IgD-negative memory B cell (primary cell): Measurements from ENCODE around the gene CAST. TPM values are rescaled to one million over a fixed set of nuclear protein-coding genes. Genes with fewer than 3 reads are reported as not detected.

Experiments
- H3K27ac Mint-ChIP-seq, 3 donors: one replicate each; pipeline ENCODE4 v1.8.0; 2020 to 2022; ENCODE audit warnings: mild to moderate bottlenecking in 3 of 3, mixed read lengths in 3 of 3, moderate library complexity in 1 of 3
- H3K27me3 Mint-ChIP-seq: one replicate; pipeline ENCODE4 v1.8.0; 2021; ENCODE audit warnings: mixed read lengths
- H3K36me3 Mint-ChIP-seq: one replicate; pipeline ENCODE4 v1.8.0; 2020; ENCODE audit warnings: mild to moderate bottlenecking, mixed read lengths
- H3K4me1 Mint-ChIP-seq, 3 donors: one replicate each; pipeline ENCODE4 v1.8.0; 2020 to 2022; ENCODE audit warnings: mixed read lengths in 3 of 3, mild to moderate bottlenecking in 1 of 3
- H3K4me3 Mint-ChIP-seq, 4 donors: one replicate each; pipeline ENCODE4 v1.8.0; 2020 to 2022; ENCODE audit warnings: mild to moderate bottlenecking in 4 of 4, mixed read lengths in 4 of 4, moderate library complexity in 3 of 4
- H3K9me3 Mint-ChIP-seq, 3 donors: one replicate each; pipeline ENCODE4 v1.8.0; 2020 to 2021; ENCODE audit warnings: mixed read lengths in 3 of 3, mild to moderate bottlenecking in 1 of 3
- polyA plus RNA-seq: library from polyadenylated mRNA; unstranded; fragments of 300-500 nt; fragmentation: Illumina TruSeq; gene quantifications from one replicate; pipeline ENCODE4 v1.2.3, GENCODE V29; 2021

CAST gene
- polyA plus RNA-seq, 1 donor from 2014 or later, result 71.7 TPM

DNA sequence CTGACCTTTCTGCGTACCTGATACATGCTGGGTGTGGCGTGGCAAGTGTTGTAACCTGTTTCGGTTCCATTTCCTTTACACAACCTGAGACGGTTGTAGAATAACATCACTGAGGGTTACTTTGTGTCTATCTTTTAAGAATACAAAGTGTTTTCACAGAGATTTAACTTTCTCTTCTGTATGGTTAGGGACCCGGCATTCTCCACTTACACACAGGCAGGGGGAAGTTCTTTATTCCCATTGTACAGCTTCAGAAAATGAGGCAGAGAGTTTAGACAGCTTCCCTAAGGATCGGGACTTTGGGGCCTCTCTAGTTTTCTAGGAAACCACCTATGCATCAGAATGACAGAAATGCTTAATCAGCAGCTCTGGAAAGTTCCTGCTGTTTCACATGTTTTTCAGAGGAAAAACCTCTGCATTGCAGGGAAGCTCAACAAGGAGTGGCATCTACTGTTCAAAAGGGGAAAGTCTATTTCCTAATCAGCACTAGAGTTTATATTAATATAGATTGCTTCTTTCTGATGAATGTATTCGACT, 41.3 kb downstream of the CAST start:
- Mint-ChIP-seq H3K4me3 (peak overlapping the region; percentile 84 to 98 (median 92)), H3K27me3 (no peaks in the 10 kb centered on the region), H3K27ac (peak overlapping the region; percentile 79 to 96 (median 80)), H3K36me3 (peaks cover 2% of the 10 kb centered on the region), H3K4me1 (peaks cover 14 to 38% (median 24%) of the 10 kb centered on the region in 3 donors), H3K9me3 (no peaks in the 10 kb centered on the region)

DNA sequence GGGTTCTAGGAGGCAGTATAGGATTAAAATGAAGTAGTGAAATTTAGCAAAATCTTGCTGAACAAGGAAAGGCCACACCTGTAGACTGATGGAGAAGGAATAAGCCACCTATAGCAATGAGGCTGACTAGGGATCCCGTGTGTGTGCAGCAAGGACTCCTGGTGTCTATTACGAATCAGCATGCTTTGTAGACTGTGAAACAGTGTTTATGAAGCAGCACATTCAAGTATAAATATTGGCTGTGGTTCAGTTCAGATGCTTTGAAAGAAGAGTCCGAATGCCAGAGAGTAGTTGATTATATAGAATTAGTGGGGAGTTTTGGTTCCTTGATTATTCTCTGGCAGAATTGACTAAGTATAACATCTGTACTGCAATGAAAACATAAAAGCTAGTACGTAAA, 41.8 kb downstream of the CAST start:
- Mint-ChIP-seq H3K9me3 (no peaks in the 10 kb centered on the region), H3K27me3 (no peaks in the 10 kb centered on the region), H3K4me1 (peaks cover 19 to 42% (median 28%) of the 10 kb centered on the region in 3 donors), H3K27ac (peak overlapping the region in 2 of 3 donors; percentile 80 to 96), H3K36me3 (peaks cover 4% of the 10 kb centered on the region), H3K4me3 (peak overlapping the region in 2 of 4 donors; percentile 6 to 95)

DNA sequence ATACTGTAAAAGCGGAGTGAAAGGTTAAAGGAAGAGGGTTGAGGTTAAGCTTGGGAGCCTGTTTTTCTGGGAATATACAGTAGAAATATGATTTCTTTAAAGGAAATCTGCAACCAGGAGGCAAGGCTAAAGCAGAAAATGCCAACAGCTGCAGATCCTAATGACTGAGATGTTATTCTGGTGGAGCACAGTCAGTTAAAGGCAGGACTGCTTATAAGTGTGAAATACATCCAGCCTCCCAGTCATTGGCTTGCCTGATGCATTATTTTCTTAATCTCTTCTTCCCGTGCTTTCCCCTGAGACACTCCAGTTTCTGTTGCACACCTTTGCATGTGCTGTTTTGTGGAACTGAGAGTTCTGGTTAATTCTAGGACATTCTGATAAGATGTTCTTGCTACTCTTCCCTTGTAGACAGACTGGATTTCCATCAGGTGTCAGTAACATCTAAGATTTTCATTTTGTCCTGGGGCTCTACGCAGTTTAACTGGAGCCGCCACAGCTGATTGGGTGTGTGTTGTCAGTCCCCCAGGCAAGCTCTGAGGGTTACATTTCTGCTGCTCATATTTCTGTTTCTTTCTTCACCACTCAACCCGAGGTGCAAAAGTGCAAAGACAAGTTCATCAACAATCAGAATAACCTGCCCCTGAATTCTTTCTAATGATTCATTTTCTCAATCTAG, 44.4 kb downstream of the CAST start:
- peak overlapping the region in 1 of 4 donors; percentile 45 for H3K4me3 Mint-ChIP-seq
- no peak overlapping the region for H3K27ac Mint-ChIP-seq
- H3K9me3 Mint-ChIP-seq, result no peaks in the 10 kb centered on the region
- H3K27me3 Mint-ChIP-seq, result no peaks in the 10 kb centered on the region
- H3K36me3 Mint-ChIP-seq, result peaks cover 4% of the 10 kb centered on the region
- H3K4me1 Mint-ChIP-seq, result peaks cover 28 to 43% (median 29%) of the 10 kb centered on the region in 3 donors

GRCh38 chr5:96708600-96708999, 46.4 kb downstream of the CAST start:
- Mint-ChIP-seq H3K4me1 (peaks cover 25 to 45% (median 28%) of the 10 kb centered on the region in 3 donors), H3K36me3 (peaks cover 5% of the 10 kb centered on the region), H3K9me3 (no peaks in the 10 kb centered on the region), H3K27ac (no peak overlapping the region), H3K27me3 (no peaks in the 10 kb centered on the region), H3K4me3 (peak overlapping the region in 2 of 4 donors; percentile 19 to 69)

DNA sequence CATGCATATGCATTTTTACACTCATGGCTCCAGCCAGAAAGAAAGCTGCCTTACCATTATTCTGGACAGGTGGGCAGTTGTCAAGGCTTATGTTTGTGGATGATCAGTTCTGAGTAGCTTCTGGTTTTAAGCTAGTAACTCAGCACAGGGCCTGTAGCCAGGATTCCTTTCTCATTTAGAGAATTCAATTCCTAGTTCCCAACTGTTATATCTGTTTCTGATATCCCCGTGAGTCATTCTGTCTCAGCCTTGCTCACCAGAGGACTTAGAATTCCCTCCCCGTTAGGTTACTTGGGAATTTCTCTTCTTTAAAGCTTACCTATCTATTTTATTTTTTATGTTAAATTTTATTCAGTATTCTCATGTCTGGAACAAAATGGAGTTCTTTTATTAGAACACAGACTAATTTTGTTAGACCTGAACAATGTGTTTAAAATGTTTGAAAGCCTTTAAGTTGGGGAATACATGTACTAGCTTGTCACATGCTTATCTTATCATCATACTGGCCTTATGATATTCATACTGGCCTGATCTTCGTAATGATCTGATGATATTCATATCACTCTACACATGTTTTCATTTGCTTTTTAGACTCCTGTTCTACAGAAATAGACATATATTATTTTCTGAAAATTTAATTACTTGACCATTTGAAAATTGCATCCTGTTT, 47.1 kb downstream of the CAST start:
- H3K4me1 Mint-ChIP-seq, result peaks cover 25 to 43% (median 26%) of the 10 kb centered on the region in 3 donors
- peak overlapping the region in 1 of 4 donors; percentile 19 for H3K4me3 Mint-ChIP-seq
- no peaks in the 10 kb centered on the region for H3K27me3 Mint-ChIP-seq
- no peak overlapping the region for H3K27ac Mint-ChIP-seq
- no peaks in the 10 kb centered on the region for H3K9me3 Mint-ChIP-seq
- H3K36me3 Mint-ChIP-seq, result peaks cover 5% of the 10 kb centered on the region

DNA sequence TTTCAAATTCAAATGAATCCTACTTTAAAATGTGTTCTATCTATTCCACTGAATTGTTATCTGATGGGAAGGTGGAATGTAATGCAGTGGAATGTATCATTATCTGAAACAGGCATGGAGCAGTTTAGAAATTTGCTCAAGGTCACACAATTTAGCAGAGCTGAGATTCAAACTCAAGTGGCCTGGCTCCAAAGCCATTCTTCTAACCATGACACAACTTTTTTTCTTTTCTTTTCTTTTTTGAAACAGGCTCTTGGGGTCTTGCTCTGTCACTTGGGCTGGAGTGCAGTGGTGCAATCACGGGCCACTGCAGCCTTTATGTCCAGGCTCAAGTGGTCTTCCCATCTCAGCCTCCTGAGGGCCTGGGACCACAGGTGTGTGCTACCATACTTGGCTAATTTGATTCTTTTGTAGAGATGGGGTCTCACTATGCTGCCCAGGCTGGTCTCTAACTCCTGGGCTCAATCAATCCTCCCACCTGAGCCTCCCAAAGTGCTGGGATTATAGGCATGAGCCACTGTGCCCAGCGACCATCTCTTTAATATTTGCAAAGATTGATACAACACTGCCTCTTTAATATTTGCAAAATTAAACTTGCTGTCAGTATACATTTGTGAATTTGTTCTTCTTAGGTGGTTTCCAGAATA, 50.0 kb downstream of the CAST start:
- Mint-ChIP-seq H3K9me3 (no peaks in the 10 kb centered on the region), H3K4me3 (no peak overlapping the region), H3K36me3 (peaks cover 7% of the 10 kb centered on the region), H3K4me1 (peaks cover 33 to 46% (median 36%) of the 10 kb centered on the region in 3 donors), H3K27me3 (no peaks in the 10 kb centered on the region), H3K27ac (no peak overlapping the region)

GRCh38 chr5:96714450-96714849, 52.3 kb downstream of the CAST start:
- Mint-ChIP-seq H3K4me1 (peaks cover 35 to 42% (median 37%) of the 10 kb centered on the region in 3 donors), H3K27me3 (no peaks in the 10 kb centered on the region), H3K4me3 (peak overlapping the region in 2 of 4 donors; percentile 4 to 13), H3K9me3 (no peaks in the 10 kb centered on the region), H3K27ac (peak overlapping the region; percentile 82 to 91 (median 89)), H3K36me3 (peaks cover 3% of the 10 kb centered on the region)

DNA sequence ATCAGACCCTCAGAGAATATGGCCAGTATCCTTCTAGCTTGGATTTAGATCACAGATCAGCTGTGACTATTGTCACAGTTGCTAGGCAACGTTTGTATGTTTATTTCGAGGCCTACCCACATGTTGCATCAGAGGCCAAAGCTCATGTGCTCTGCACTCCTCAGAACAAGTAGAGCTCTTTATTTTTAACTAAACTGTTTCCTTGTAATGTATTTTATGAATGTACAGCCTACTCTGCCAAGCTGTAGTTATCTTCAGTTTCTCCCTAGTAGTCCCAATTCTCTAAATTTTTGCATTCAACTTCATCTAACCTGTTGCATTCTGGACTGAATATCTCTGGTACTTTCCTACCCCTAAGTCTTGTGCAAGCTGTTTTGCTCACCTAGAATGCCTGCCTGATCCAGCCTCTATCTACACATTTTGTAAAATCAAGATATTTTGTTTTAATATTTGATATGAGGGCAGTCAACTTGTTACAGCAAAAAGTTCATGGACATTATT, 52.8 kb downstream of the CAST start:
- Mint-ChIP-seq H3K27ac (peak overlapping the region; percentile 82 to 91 (median 89)), H3K4me1 (peaks cover 37 to 45% (median 37%) of the 10 kb centered on the region in 3 donors), H3K27me3 (no peaks in the 10 kb centered on the region), H3K4me3 (peak overlapping the region in 2 of 4 donors; percentile 13 to 15), H3K9me3 (no peaks in the 10 kb centered on the region), H3K36me3 (peaks cover 3% of the 10 kb centered on the region)

DNA sequence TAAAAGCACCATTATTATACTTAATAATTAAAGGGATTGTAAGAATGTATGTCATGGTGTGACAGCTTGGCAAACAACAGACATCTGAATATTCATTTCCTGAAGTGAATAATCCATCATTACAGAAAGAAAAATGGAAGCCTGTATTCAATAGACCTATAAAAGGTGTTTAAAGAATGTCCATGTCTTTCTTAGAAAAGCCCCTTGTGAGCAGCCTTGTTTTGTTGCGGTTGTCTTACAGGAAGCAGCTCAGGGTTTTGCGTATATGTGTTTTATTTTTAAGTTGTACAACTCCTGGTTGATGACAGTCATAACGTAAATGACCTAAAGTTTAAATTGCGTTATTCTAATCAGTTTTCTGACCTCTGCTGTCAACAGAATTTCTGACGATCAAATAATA, 53.8 kb downstream of the CAST start:
- no peaks in the 10 kb centered on the region for H3K27me3 Mint-ChIP-seq
- peaks cover 3% of the 10 kb centered on the region for H3K36me3 Mint-ChIP-seq
- peak overlapping the region in 1 of 3 donors; percentile 89 for H3K27ac Mint-ChIP-seq
- peaks cover 34 to 45% (median 37%) of the 10 kb centered on the region in 3 donors for H3K4me1 Mint-ChIP-seq
- no peak overlapping the region for H3K4me3 Mint-ChIP-seq
- no peaks in the 10 kb centered on the region for H3K9me3 Mint-ChIP-seq

- H3K27me3 Mint-ChIP-seq, result no peaks in the 10 kb centered on the region
- peaks cover 3% of the 10 kb centered on the region for H3K36me3 Mint-ChIP-seq
- no peaks in the 10 kb centered on the region for H3K9me3 Mint-ChIP-seq
- H3K4me1 Mint-ChIP-seq, result peaks cover 31 to 40% (median 39%) of the 10 kb centered on the region in 3 donors
- no peak overlapping the region for H3K27ac Mint-ChIP-seq
- no peak overlapping the region for H3K4me3 Mint-ChIP-seq
These were observed 54.5 kb downstream of the CAST start for GRCh38 chr5:96716716-96717115.

GRCh38 chr5:96717874-96718273, 55.7 kb downstream of the CAST start:
- Mint-ChIP-seq H3K27ac (peak overlapping the region in 1 of 3 donors; percentile 74), H3K9me3 (no peaks in the 10 kb centered on the region), H3K4me1 (peaks cover 26 to 36% (median 34%) of the 10 kb centered on the region in 3 donors), H3K4me3 (peak overlapping the region in 1 of 4 donors; percentile 15), H3K27me3 (no peaks in the 10 kb centered on the region), H3K36me3 (peaks cover 2% of the 10 kb centered on the region)

GRCh38 chr5:96718635-96719077, 56.5 kb downstream of the CAST start:
- Mint-ChIP-seq H3K9me3 (no peaks in the 10 kb centered on the region), H3K27ac (peak overlapping the region in 1 of 3 donors; percentile 63), H3K4me3 (no peak overlapping the region), H3K4me1 (peaks cover 25 to 37% (median 32%) of the 10 kb centered on the region in 3 donors), H3K27me3 (no peaks in the 10 kb centered on the region), H3K36me3 (peaks cover 2% of the 10 kb centered on the region)

GRCh38 chr5:96720408-96720807, 58.2 kb downstream of the CAST start:
- no peak overlapping the region for H3K27ac Mint-ChIP-seq
- no peaks in the 10 kb centered on the region for H3K36me3 Mint-ChIP-seq
- H3K4me1 Mint-ChIP-seq, result peaks cover 13 to 31% (median 19%) of the 10 kb centered on the region in 3 donors
- H3K27me3 Mint-ChIP-seq, result no peaks in the 10 kb centered on the region
- H3K4me3 Mint-ChIP-seq, result no peak overlapping the region
- no peaks in the 10 kb centered on the region for H3K9me3 Mint-ChIP-seq

- H3K27ac Mint-ChIP-seq, result no peak overlapping the region
- H3K4me1 Mint-ChIP-seq, result peaks cover 10 to 31% (median 15%) of the 10 kb centered on the region in 3 donors
These were observed 59.3 kb downstream of the CAST start for GRCh38 chr5:96721351-96721977.

More at GRCh38 chr5:96721351-96721977, 59.3 kb downstream of the CAST start:
- Mint-ChIP-seq H3K9me3 (no peaks in the 10 kb centered on the region), H3K4me3 (no peak overlapping the region), H3K36me3 (no peaks in the 10 kb centered on the region), H3K27me3 (no peaks in the 10 kb centered on the region)
